B cell (primary cell): ENCODE measurements around the gene B4GALNT4. TPM values are rescaled to one million over a fixed set of nuclear protein-coding genes. Genes with fewer than 3 reads are reported as not detected.

Experiments used
- ATAC-seq: fragments of 200-7000 bp; cut with Tn5 transposase; one replicate; pipeline ENCODE4 v1.10.0; 2021; ENCODE audit warnings: low read depth, mild to moderate bottlenecking, moderate number of reproducible peaks, moderate library complexity
- CTCF ChIA-PET: fragments of 350-600 bp; sonication (Branson Sonifier 250); formaldehyde crosslinking; loops from one replicate; lab custom pipeline; 2021; ENCODE audit warnings: antibody characterized with exemption, inconsistent platforms; lab: Charles Lee
- POLR2A ChIA-PET: fragments of 350-600 bp; sonication (Branson Sonifier 250); formaldehyde crosslinking; loops from one replicate; lab custom pipeline; 2021; ENCODE audit warnings: antibody characterized with exemption; lab: Charles Lee
- DNase-seq: peaks from one replicate; pipeline ENCODE4 v3.0.0; 2013
- H2AFZ ChIP-seq: 2 replicates; pipeline ENCODE4 v1.6.1; 2012; ENCODE audit warnings: mild to moderate bottlenecking, low read depth, low read length; ENCODE audit not compliant: insufficient read depth, poor library complexity, severe bottlenecking
- H3K27ac ChIP-seq, 2 donors: 1 replicate in 1 of 2; 2 replicates in 1 of 2; pipeline ENCODE4 v1.5.1; 2012 to 2013; ENCODE audit warnings: low read length in 2 of 2, mild to moderate bottlenecking in 2 of 2, moderate library complexity in 1 of 2
- H3K27me3 ChIP-seq, 4 experiments: fragments of 200-600 bp in 1 of 4; sonication (generic) in 1 of 4; replicated peaks in 1 of 4; 1 replicate in 2 of 4; 2 replicates in 2 of 4; pipeline versions ENCODE4 v1.6.1 to v1.7.0; 2013 to 2016; ENCODE audit warnings: low read length in 3 of 4, mild to moderate bottlenecking in 2 of 4, mixed read lengths in 1 of 4, moderate library complexity in 1 of 4; ENCODE audit not compliant: insufficient read depth in 4 of 4, control insufficient read depth in 3 of 4; ENCODE audit errors: control extremely low read depth in 1 of 4
- H3K36me3 ChIP-seq, 2 experiments: replicated peaks in 1 of 2; 1 replicate in 1 of 2; 2 replicates in 1 of 2; pipeline versions ENCODE4 v1.6.1 to v1.7.1; 2013; ENCODE audit warnings: low read length in 1 of 2; ENCODE audit not compliant: insufficient read depth in 2 of 2, control insufficient read depth in 1 of 2; ENCODE audit errors: control extremely low read depth in 1 of 2, extremely low read depth in 1 of 2
- H3K4me1 ChIP-seq, 2 donors: fragments of 200-600 bp in 1 of 2; sonication (generic) in 1 of 2; 1 replicate in 1 of 2; 2 replicates in 1 of 2; pipeline versions ENCODE4 v1.5.1 to v1.6.1; 2013 to 2017; ENCODE audit warnings: low read length in 2 of 2; ENCODE audit not compliant: control insufficient read depth in 2 of 2, insufficient read depth in 2 of 2
- H3K4me2 ChIP-seq: replicated peaks from 2 replicates; pipeline ENCODE3; 2012; ENCODE audit warnings: mild to moderate bottlenecking, low read depth, low read length; ENCODE audit not compliant: poor library complexity, severe bottlenecking
- H3K4me3 ChIP-seq, 5 experiments: fragments of 200-600 bp in 1 of 5; sonication (generic) in 1 of 5; 1 replicate in 3 of 5; 2 replicates in 2 of 5; pipeline versions ENCODE4 v1.5.1 to v1.7.0; 2011 to 2016; ENCODE audit warnings: low read length in 4 of 5, mild to moderate bottlenecking in 4 of 5, low read depth in 2 of 5, control low read depth in 1 of 5, moderate library complexity in 1 of 5; ENCODE audit not compliant: insufficient read depth in 1 of 5; ENCODE audit errors: control extremely low read depth in 1 of 5, extremely low read depth in 1 of 5
- H3K79me2 ChIP-seq: fragments of 200-600 bp; sonication (generic); one replicate; pipeline ENCODE4 v1.6.0; 2016; ENCODE audit warnings: low read length; ENCODE audit not compliant: control insufficient read depth, insufficient read depth
- H3K9ac ChIP-seq: fragments of 200-600 bp; sonication (generic); 2 replicates; pipeline ENCODE4 v1.6.1; 2017; ENCODE audit warnings: mild to moderate bottlenecking, low read length, moderate library complexity
- H3K9me3 ChIP-seq, 3 donors: one replicate each; pipeline versions ENCODE4 v1.6.1 to v1.7.1; 2013; ENCODE audit warnings: low read length in 2 of 3; ENCODE audit not compliant: control insufficient read depth in 2 of 3, insufficient read depth in 1 of 3; ENCODE audit errors: control extremely low read depth in 1 of 3
- H4K20me1 ChIP-seq: 2 replicates; pipeline ENCODE4 v1.6.0; 2012; ENCODE audit warnings: mild to moderate bottlenecking, low read length; ENCODE audit not compliant: insufficient read depth, control insufficient read depth, poor library complexity, severe bottlenecking
- H3K27ac Mint-ChIP-seq: one replicate; pipeline ENCODE4 v1.8.0; 2021; ENCODE audit warnings: mixed read lengths
- H3K27me3 Mint-ChIP-seq: one replicate; pipeline ENCODE4 v1.8.0; 2021; ENCODE audit warnings: mixed read lengths
- H3K4me1 Mint-ChIP-seq: one replicate; pipeline ENCODE4 v1.8.0; 2021; ENCODE audit warnings: mixed read lengths
- H3K4me3 Mint-ChIP-seq: one replicate; pipeline ENCODE4 v1.8.0; 2021; ENCODE audit warnings: mixed read lengths
- H3K9me3 Mint-ChIP-seq: one replicate; pipeline ENCODE4 v1.8.0; 2022; ENCODE audit warnings: mixed read lengths; ENCODE audit not compliant: insufficient read depth
- CTCF ChIP-seq: fragments of 200-600 bp; IDR thresholded peaks from one replicate; pipeline ENCODE4 v1.8.0; 2022; ENCODE audit warnings: antibody characterized with exemption, mild to moderate bottlenecking
- EZH2 ChIP-seq: IDR thresholded peaks from 2 replicates; pipeline ENCODE4 v1.6.1; 2012; ENCODE audit warnings: borderline replicate concordance, low read depth, mild to moderate bottlenecking, moderate library complexity, low read length; ENCODE audit not compliant: insufficient read depth, poor library complexity, severe bottlenecking
- WGBS: methylation state at CpG from one replicate; pipeline ENCODE4 v1.1.5; 2013; ENCODE audit warnings: missing lambda C conversion rate; ENCODE audit not compliant: insufficient coverage; 5-methylcytosine and 5-hydroxymethylcytosine counted together
- intact Hi-C: fragments of 100-400 bp; cut with micrococcal nuclease; formaldehyde crosslinking; loops from one replicate; pipeline ENCODE4 v1.10.0; 2022
- polyA plus RNA-seq: library from polyadenylated mRNA; depleted of rRNA; stranded (reverse); fragments of >200 nt; gene quantifications from 2 replicates; pipeline ENCODE4 v1.2.3, GENCODE V29; 2012
- total RNA-seq, 2 donors: library from RNA; stranded (reverse); fragments of 120-200 nt in 1 of 2; gene quantifications; 1 replicate in 1 of 2; 2 replicates in 1 of 2; pipeline versions ENCODE4 v1.2.3 to v1.2.4, GENCODE V29; 2013 to 2022

The B4GALNT4 gene
- total and polyA plus RNA-seq, 2 donors (not counting 1 experiment from before 2014, with no cell fraction given): not detected

- Histone ChIP-seq H3K27me3 (no peaks in the 10 kb centered on the region), H3K9ac (no peak overlapping the region), H3K4me2 (no peak overlapping the region), H3K4me1 (peaks cover 17 to 22% of the 10 kb centered on the region in 2 donors), H3K79me2 (peaks cover 4% of the 10 kb centered on the region), H4K20me1 (peaks cover 5% of the 10 kb centered on the region), H3K36me3 (no peaks in the 10 kb centered on the region), H2AFZ (no peak overlapping the region), H3K4me3 (no peak overlapping the region), H3K27ac (no peak overlapping the region), H3K9me3 (no peaks in the 10 kb centered on the region)
- Mint-ChIP-seq H3K27me3 (no peaks in the 10 kb centered on the region), H3K27ac (no peak overlapping the region), H3K4me3 (peak overlapping the region; percentile 23), H3K9me3 (no peaks in the 10 kb centered on the region), H3K4me1 (peaks cover 22% of the 10 kb centered on the region)
- WGBS: 91% methylated on average over 20 of the region's 20 CpGs
- ChIA-PET CTCF (no interaction called here), POLR2A (no interaction called here)
- no peak for ATAC-seq
- intact Hi-C loops: no loop called here
- DNase-seq: no peak
- TF ChIP-seq EZH2 (no peak), CTCF (no peak)
Observed at GRCh38 chr11:419248-420005, 50.1 kb downstream of the B4GALNT4 start.
